Stimulated activated CD8-positive, alpha-beta memory T cell treated with anti-CD3 and anti-CD28 coated beads, Interleukin-7, amount 100 ng/mL, for 1 hour (primary cell): ENCODE results near the gene KRT75.

ENCODE experiments used
- DNase-seq, 2 donors: peaks; one replicate each; pipeline ENCODE4 v3.0.0-alpha.2; 2020; ENCODE audit warnings: low read depth in 2 of 2

Gene KRT75

DNA sequence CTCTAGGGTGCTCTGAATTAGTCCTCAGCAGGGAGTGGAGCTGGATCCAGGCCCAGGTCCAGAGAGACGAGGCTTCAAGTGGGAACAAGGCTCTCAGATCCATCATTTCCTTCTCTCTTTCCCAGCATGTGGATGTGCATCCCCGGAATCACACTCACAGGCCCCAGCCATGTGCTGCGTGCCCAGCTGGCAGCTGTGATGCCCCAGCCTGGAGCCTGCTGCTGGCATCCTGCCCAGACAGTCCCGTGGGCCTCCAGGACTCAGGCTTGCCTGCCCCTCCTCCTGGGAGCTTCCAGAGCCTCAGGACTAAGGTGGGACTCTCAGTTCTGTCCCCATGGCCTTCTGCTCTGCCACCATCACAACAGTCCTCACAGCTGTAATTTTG is 42.6 kb downstream of the KRT75 start:
- no peak for DNase-seq

DNA sequence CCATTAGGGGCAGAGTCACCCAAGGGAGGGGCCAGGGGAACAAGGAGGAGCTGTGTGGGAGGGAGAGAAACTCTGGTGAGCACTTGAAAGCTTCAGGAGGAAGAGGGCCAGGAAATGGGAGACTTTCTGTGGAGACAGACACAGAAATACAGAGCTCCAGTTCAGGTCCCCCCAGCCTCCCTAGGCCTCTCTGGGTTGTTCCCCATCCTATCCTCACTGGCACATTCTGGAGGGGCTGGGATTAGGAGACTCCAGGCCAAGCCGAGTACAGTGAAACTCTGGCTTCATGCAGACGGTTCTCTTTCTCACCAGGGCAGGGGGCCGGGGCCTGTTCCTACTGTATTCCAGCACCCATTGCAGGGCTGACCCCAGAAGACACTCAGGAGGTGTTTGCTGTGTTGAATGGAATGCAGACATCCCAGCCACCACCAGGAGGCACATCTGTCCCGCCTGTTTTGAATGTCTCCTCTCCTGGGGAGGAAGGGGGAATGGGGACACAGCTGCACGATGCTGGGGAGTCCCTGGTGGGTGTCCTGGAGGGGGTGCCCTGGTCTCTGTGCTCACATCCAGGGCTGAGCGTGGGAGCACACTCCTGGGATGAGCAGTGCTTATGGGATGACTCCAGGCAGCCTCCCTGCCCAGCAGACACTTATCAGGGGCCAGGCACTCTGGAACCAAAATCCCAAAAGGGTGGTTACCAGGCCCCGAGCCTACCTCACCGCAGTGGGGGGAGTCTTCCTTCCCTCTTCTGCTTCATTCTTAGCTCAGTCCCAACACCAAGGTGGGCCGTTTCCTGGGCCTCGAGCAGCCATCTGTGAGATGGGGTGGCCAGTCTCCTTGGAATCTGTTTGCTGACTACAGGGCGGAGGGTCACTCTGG is 43.2 kb downstream of the KRT75 start:
- DNase-seq: no peak

DNA sequence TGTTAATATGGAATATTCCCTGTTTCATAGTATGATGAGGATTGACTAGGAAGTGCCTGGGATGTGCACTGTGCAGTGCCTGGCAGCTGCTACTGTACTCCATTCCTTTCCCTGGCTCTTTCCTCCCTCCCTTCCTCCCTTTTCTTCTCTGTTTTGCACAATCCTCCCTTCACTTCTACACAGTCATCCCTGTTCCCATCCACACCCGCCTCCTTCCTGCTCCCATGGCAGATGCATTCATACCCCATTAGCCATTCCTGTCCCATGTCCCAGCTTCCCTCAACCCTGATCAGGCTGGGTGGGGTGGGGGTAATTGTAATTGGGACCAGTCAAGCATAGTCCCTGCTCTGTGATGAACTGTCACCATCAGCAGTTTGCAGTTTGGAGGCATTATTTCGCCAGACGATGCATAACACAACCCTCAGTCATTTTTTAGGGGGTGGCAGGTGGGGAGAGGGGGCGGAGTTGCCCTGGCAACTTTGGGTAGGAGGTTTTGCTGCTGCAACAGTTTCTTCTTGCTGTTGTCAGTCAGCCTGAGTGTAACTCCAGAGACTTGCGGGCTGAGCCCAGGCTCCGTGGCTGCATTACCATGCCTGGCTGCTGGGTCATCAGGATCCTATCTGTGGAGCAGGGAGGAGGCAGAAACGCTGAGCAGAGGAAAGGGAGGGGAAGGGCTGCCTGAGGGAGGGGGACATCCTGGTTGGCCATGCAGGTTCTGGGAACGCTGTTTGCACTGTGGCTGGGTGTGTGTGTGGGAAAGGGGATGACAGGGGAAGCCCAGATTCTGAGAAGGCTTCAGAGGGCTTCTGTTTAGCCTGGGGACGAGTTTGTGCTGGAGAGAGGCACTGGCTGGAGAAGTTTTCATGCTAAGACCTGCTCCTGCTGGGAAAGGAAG is 44.6 kb downstream of the KRT75 start:
- no peak for DNase-seq

DNA sequence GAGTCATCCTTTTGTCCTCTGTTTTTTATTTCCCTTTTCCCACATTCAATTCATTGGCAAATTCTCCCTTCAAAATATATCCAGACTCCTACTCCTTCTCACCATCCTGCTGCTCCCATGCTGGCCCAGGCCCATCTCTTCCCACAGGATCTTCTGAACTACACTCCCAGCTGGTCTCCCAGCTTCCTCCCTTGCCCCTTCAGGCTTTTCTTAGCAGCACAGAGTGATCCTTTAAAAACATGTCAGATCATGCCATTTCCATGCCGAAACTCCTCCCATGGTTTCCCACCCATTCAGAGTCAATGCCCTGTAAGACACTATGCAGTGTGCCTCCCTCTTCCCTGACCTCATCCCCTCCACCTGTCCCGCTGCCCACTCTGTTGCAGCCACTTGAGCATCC is 46.3 kb downstream of the KRT75 start:
- no peak for DNase-seq

DNA sequence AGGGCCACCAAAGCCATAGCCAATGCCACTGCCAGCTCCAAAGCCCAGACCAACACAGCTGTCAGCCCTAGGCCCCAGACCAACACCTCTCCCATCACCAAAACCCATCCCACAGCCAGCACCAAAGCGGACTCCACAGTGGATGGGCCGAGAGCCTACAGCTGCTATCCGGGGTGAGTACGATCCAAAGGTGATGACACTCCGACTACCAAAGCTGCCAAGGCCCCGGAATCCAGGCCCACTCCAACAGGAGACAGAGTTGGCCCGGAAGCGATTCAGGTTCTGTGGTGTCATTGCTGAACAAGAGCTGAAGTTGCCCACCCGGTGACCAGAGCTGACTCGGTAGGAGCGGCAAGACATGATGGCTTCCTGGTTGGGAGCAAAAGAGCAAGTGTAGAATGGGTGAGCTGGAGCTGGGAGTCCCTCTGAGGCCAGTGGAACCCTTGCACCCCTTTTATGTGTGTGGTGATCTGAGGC is 48.9 kb downstream of the KRT75 start, which contains the start of gene KRT84:
Gene KRT84 (minus strand): TSS at position 427 of the 477 bp plus-strand sequence. CDS start 67 bp downstream, at position 360.
- DNase-seq: no peak

DNA sequence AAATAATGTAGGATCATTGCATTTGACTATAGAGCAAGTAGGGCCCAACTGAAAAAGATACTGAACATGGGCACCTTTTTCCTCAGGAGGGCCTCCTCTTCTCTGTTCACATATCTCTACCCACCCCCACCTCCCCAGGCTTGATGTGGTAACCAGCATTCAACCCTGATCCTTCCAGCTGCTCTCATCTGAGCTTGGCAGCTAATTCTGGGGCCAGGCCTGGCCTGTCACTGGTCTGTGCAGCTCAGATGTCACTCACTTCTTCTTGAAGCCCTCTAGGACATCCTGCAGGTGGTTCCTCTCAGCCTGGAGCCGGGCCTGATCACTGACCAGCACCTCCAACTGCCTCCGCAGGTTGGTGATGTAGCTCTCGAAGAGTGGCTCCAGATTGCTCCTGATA is 50.8 kb downstream of the KRT75 start:
- no peak for DNase-seq

DNA sequence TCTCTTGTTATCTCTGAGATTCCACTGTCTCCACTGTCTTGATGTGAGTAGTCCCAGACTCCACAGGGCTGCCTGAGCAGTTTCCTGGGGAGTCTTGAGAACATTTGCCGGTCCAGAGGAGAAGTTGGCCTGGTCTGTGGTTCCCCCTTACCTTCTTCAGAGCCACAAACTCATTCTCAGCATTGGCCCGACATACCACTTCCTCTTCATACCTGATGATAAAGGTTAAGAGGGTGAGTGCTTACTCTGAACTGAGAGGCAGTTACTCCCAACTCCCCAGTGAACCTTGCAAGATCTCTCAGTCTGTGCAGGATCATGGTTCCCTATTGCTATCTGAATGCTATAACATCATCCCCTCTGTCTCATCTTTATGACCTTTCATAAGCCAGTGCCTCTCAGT is 51.3 kb downstream of the KRT75 start:
- no peak for DNase-seq

DNA sequence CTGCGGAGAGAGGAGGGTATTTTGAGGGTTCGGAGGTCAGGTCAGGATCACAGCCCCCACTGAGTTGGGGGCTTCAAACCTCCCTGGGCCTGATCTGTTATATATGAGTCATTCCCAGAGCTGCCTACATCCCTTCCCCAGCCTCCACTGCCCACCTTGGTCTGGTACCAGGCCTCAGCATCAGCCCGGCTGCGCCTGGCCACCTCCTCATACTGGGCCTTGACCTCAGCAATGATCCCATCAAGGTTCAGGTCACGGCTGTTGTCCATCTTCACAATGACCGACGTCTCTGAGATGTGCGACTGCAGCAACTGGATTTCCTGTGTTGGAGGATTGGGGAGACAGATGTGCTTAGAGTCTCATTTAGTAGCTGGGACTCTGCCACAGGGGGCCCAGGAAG is 53.0 kb downstream of the KRT75 start:
- no peak for DNase-seq

DNA sequence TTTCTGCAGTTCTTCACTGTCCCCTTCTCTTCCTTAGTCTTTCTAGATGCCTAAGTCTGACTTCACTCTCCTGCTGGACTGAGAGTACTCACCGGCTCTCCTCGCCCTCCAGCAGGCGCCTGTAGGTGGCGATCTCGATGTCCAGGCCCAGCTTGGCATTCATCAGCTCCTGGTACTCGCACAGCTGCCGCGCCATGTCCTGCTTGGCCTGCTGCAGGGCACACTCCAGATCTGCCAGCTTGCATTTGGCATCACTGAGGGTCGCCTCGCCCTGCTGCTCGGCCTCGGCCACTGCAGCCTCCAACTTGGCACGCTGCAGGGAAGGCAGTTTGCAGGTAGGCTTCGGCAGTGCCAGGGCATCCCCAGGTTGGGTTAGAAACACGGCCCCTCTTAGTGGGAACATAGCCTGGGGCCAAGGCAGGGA is 53.9 kb downstream of the KRT75 start:
- no peak for DNase-seq

DNA sequence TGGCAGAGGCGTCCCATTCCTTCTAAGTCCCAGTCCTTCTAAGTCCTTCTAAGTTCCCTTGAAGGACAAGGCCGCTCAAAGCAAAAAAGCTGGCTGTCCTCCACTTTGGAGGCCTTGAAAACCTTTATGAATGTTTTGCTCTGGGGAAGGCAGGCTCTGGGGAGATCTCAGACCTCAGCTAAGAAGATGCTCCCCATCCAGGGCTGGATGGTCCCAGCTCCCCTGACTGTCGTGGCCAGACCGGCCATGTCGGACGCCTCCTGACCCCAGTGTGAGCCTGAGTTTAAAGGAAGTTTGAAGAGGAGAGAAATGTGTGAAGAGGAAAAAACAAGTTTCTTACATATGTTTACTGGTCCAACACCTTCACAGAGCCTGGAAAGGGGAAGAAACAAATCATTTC is 54.6 kb downstream of the KRT75 start:
- DNase-seq: no peak

DNA sequence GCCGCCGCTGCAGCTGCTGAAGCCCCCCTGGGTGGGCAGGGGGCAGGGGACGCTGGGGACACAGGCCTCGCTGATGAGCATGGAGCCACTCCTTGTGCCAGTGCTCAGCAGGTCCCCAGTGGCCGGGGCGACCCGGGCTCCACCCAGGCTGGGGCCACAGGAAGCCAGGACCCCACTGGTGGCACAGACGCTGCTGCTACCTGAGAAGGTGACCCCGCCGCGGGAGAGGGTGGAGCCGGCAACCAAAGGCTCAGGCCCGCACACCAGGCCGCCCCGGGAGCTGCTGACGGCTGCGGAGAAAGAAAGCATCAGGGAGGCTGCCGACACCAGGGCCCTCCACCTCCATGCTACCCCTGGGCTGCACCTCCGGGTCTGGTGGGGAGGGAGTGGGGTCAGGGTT is 56.1 kb downstream of the KRT75 start:
- no peak for DNase-seq

DNA sequence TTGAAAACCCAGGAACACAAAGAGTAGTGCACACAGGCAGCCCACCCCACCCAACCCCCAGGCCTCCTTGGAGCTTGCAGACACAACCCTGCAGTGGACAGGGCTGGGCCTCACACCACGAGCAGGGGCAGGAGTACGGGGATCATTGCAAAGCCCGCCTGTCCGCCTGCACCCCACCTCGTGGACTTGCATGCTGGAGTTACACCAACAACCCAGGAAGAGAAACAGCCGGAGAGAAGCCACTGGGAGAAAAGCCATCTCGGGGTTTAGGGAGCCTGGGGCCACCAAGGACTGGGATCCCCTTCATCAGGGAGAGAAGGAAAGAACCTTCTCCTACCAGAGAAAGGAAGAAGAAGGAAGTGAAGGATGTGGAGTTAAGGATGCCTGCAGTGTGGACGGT is 56.9 kb downstream of the KRT75 start:
- DNase-seq: no peak
